ENCODE results near the gene KCNK15.

Gene KCNK15

GRCh38 chr20:44754554-44754953, 8.9 kb downstream of the KCNK15 start:
- Histone ChIP-seq H3K4me3 (IDR thresholded peaks at IDR 0.05; ENCODE audit: insufficient read depth, low read depth, low read length) (no peak overlapping the region), H3K36me3 (ENCODE audit: insufficient read depth) (no peaks in the 10 kb centered on the region), H3K27ac (no peak overlapping the region), H3K4me2 (no peak overlapping the region), H3K9ac (no peak overlapping the region), H3K79me2 (ENCODE audit: insufficient read depth, low read depth) (no peaks in the 10 kb centered on the region), H3K27me3 (ENCODE audit: insufficient read depth, low read depth) (peaks cover 20% of the 10 kb centered on the region), H3K4me1 (ENCODE audit: low read depth, poor library complexity, severe bottlenecking) (no peaks in the 10 kb centered on the region), H2AFZ (ENCODE audit: low read depth) (no peak overlapping the region), H4K20me1 (ENCODE audit: insufficient read depth) (no peaks in the 10 kb centered on the region)
- no peak for TF ChIP-seq CTCF (conservative IDR thresholded peaks at IDR 0.05; ENCODE audit: low read depth, low read length)

- Histone ChIP-seq H3K4me3 (IDR thresholded peaks at IDR 0.05; ENCODE audit: insufficient read depth, low read depth, low read length) (no peak overlapping the region), H3K9ac (no peak overlapping the region), H3K4me1 (ENCODE audit: low read depth, poor library complexity, severe bottlenecking) (no peaks in the 10 kb centered on the region), H2AFZ (ENCODE audit: low read depth) (no peak overlapping the region), H3K4me2 (no peak overlapping the region), H3K79me2 (ENCODE audit: insufficient read depth, low read depth) (no peaks in the 10 kb centered on the region), H3K27me3 (ENCODE audit: insufficient read depth, low read depth) (peaks cover 20% of the 10 kb centered on the region), H3K36me3 (ENCODE audit: insufficient read depth) (no peaks in the 10 kb centered on the region), H4K20me1 (ENCODE audit: insufficient read depth) (no peaks in the 10 kb centered on the region), H3K27ac (no peak overlapping the region)
- no peak for TF ChIP-seq CTCF (conservative IDR thresholded peaks at IDR 0.05; ENCODE audit: low read depth, low read length)
Observed at GRCh38 chr20:44756011-44756688, 10.5 kb downstream of the KCNK15 start.

GRCh38 chr20:44756956-44757355, 11.3 kb downstream of the KCNK15 start:
- TF ChIP-seq CTCF (conservative IDR thresholded peaks at IDR 0.05; ENCODE audit: low read depth, low read length): no peak
- Histone ChIP-seq H3K27ac (no peak overlapping the region), H3K4me3 (IDR thresholded peaks at IDR 0.05; ENCODE audit: insufficient read depth, low read depth, low read length) (no peak overlapping the region), H3K4me2 (no peak overlapping the region), H2AFZ (ENCODE audit: low read depth) (no peak overlapping the region), H3K9ac (no peak overlapping the region), H3K36me3 (ENCODE audit: insufficient read depth) (no peaks in the 10 kb centered on the region), H3K27me3 (ENCODE audit: insufficient read depth, low read depth) (peaks cover 20% of the 10 kb centered on the region), H3K79me2 (ENCODE audit: insufficient read depth, low read depth) (no peaks in the 10 kb centered on the region), H4K20me1 (ENCODE audit: insufficient read depth) (no peaks in the 10 kb centered on the region), H3K4me1 (ENCODE audit: low read depth, poor library complexity, severe bottlenecking) (no peaks in the 10 kb centered on the region)

GRCh38 chr20:44758247-44759101, 12.8 kb downstream of the KCNK15 start:
- Histone ChIP-seq H4K20me1 (ENCODE audit: insufficient read depth) (no peaks in the 10 kb centered on the region), H3K9ac (no peak overlapping the region), H3K27ac (no peak overlapping the region), H3K4me2 (no peak overlapping the region), H3K4me3 (IDR thresholded peaks at IDR 0.05; ENCODE audit: insufficient read depth, low read depth, low read length) (no peak overlapping the region), H3K79me2 (ENCODE audit: insufficient read depth, low read depth) (no peaks in the 10 kb centered on the region), H3K4me1 (ENCODE audit: low read depth, poor library complexity, severe bottlenecking) (no peaks in the 10 kb centered on the region), H2AFZ (ENCODE audit: low read depth) (no peak overlapping the region), H3K36me3 (ENCODE audit: insufficient read depth) (no peaks in the 10 kb centered on the region), H3K27me3 (ENCODE audit: insufficient read depth, low read depth) (peaks cover 14% of the 10 kb centered on the region)
- TF ChIP-seq CTCF (conservative IDR thresholded peaks at IDR 0.05; ENCODE audit: low read depth, low read length): no peak

Measured in KMS-11 (cell line).